ENCODE measurements around the gene MLKL.

DNA sequence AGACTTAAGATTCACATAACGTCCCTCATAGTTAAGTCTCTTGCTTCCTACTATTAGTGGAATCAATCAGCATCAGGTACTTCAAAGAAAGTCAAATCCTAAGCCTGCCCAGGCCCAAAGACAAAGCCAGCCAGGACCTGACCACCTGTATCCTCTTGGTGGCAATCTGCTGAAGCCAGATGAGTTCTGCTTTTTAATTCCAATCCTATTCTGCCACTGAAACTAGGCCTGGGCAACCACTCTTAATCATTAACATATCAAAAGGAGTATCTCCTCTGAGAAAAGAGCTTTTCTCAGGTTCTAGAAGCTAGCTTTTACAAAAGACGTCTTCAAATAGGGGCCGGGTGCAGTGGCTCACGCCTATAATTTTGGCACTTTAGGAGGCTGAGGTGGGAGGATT, 78.7 kb downstream of the MLKL start:
- TF ChIP-seq CTCF (IDR thresholded peaks at IDR 0.05; ENCODE audit: low read depth, low read length) (no peak), EZH2phosphoT487 (IDR thresholded peaks at IDR 0.05; ENCODE audit: low read depth) (no peak)

All from OCI-LY3 (cell line).